DOHH2 (cell line): ENCODE results near the gene UGT2A2.

ENCODE experiments used
- H3F3A ChIP-seq: fragments of 200-600 bp; sonication (generic), shearing (Covaris generic); 2 replicates; pipeline ENCODE4 v1.6.0; 2016; ENCODE audit warnings: antibody characterized with exemption, mild to moderate bottlenecking; ENCODE audit not compliant: control insufficient read depth, insufficient read depth
- H3K27ac ChIP-seq: fragments of 200-600 bp; sonication (generic); 2 replicates; pipeline ENCODE4 v1.5.1; 2014; ENCODE audit warnings: low read depth, mild to moderate bottlenecking, low read length, moderate library complexity
- H3K27me3 ChIP-seq: fragments of 200-600 bp; sonication (generic); 2 replicates; pipeline ENCODE4 v1.6.1; 2014; ENCODE audit warnings: mild to moderate bottlenecking, low read length, mixed read lengths; ENCODE audit not compliant: control insufficient read depth
- H3K36me3 ChIP-seq: fragments of 200-600 bp; sonication (generic); 2 replicates; pipeline ENCODE4 v1.6.1; 2014; ENCODE audit warnings: mild to moderate bottlenecking, low read length, moderate library complexity, mixed read lengths; ENCODE audit not compliant: control insufficient read depth
- H3K4me1 ChIP-seq: fragments of 200-600 bp; sonication (generic); 2 replicates; pipeline ENCODE4 v1.6.1; 2014; ENCODE audit warnings: mild to moderate bottlenecking, low read length, mixed read lengths; ENCODE audit not compliant: control insufficient read depth
- H3K4me2 ChIP-seq: fragments of 200-600 bp; sonication (generic); 2 replicates; pipeline ENCODE4 v1.6.0; 2014; ENCODE audit warnings: mild to moderate bottlenecking, low read length, moderate library complexity
- H3K4me3 ChIP-seq: fragments of 200-600 bp; sonication (generic); 2 replicates; pipeline ENCODE4 v1.5.1; 2014; ENCODE audit warnings: mild to moderate bottlenecking, low read length, mixed read lengths
- H3K79me2 ChIP-seq: fragments of 200-600 bp; sonication (generic); 2 replicates; pipeline ENCODE4 v1.6.1; 2014; ENCODE audit warnings: mild to moderate bottlenecking, low read length, mixed read lengths; ENCODE audit not compliant: control insufficient read depth
- H3K9me2 ChIP-seq: fragments of 200-600 bp; sonication (generic); replicated peaks from 2 replicates; pipeline ENCODE4 v1.6.1; 2014; ENCODE audit warnings: mild to moderate bottlenecking, low read length, mixed read lengths; ENCODE audit not compliant: control insufficient read depth
- H3K9me3 ChIP-seq: fragments of 200-600 bp; sonication (generic); 2 replicates; pipeline ENCODE4 v1.6.1; 2014; ENCODE audit warnings: antibody characterized with exemption, low read length, mixed read lengths; ENCODE audit not compliant: control insufficient read depth, insufficient read depth
- H4K20me1 ChIP-seq: fragments of 200-600 bp; sonication (generic); 2 replicates; pipeline ENCODE4 v1.6.0; 2014; ENCODE audit warnings: low read depth, mild to moderate bottlenecking, antibody characterized with exemption, low read length, moderate library complexity; ENCODE audit not compliant: control insufficient read depth, insufficient read depth
- CTCF ChIP-seq: fragments of 200-600 bp; sonication (generic); IDR thresholded peaks from one replicate; pipeline ENCODE4 v1.5.1; 2014; ENCODE audit warnings: antibody characterized with exemption, mild to moderate bottlenecking, low read depth, low read length; ENCODE audit not compliant: poor library complexity, severe bottlenecking
- EZH2phosphoT487 ChIP-seq: fragments of 200-600 bp; sonication (generic); IDR thresholded peaks from 2 replicates; pipeline ENCODE4 v1.6.1; 2017; ENCODE audit warnings: borderline replicate concordance, mild to moderate bottlenecking, antibody characterized with exemption, low read length, moderate library complexity, mixed read lengths

UGT2A2 gene

GRCh38 chr4:69601065-69601464 is 38.4 kb downstream of the UGT2A2 start:
- H3F3A ChIP-seq: no peaks in the 10 kb centered on the region
- H3K9me3 ChIP-seq: no peaks in the 10 kb centered on the region

DNA sequence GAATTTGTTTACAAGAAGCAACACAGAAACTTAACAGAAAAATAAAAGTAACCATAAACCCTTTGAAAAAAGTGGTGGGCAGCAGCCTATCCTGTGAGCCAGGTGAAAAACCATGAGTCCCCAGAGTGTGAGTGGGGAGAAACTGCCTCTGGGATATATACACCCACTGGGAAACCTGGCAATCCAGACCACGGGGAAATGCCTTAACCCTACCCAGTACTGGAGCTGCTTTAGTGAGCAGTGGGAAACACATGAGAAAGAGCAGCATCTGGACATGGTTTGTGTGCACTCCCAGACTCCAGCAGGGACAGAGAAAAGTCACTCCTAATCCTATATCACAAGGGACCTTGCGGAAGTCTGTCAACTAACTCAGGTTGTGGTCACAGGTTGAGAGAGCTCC is 39.4 kb downstream of the UGT2A2 start:
- no peak overlapping the region for H3K27ac ChIP-seq
- H3K27me3 ChIP-seq: no peaks in the 10 kb centered on the region
- no peak overlapping the region for H3K4me3 ChIP-seq
- no peak overlapping the region for H3K4me2 ChIP-seq
- no peak for TF ChIP-seq EZH2phosphoT487
- TF ChIP-seq CTCF: no peak
- H3F3A ChIP-seq: no peaks in the 10 kb centered on the region
- H3K9me2 ChIP-seq: no peaks in the 10 kb centered on the region
- H3K36me3 ChIP-seq: no peaks in the 10 kb centered on the region
- H3K79me2 ChIP-seq: no peaks in the 10 kb centered on the region
- H3K9me3 ChIP-seq: no peaks in the 10 kb centered on the region
- no peaks in the 10 kb centered on the region for H4K20me1 ChIP-seq
- H3K4me1 ChIP-seq: no peaks in the 10 kb centered on the region

More at GRCh38 chr4:69601065-69601464, 38.4 kb downstream of the UGT2A2 start:
- Histone ChIP-seq H4K20me1 (no peaks in the 10 kb centered on the region), H3K36me3 (no peaks in the 10 kb centered on the region), H3K27me3 (no peaks in the 10 kb centered on the region), H3K4me3 (no peak overlapping the region), H3K9me2 (no peaks in the 10 kb centered on the region), H3K27ac (no peak overlapping the region), H3K4me2 (no peak overlapping the region), H3K4me1 (no peaks in the 10 kb centered on the region), H3K79me2 (no peaks in the 10 kb centered on the region)
- TF ChIP-seq EZH2phosphoT487: no peak
- TF ChIP-seq CTCF: no peak

GRCh38 chr4:69594382-69594781 is 45.1 kb downstream of the UGT2A2 start:
- Histone ChIP-seq H3K4me3 (no peak overlapping the region), H3K27me3 (no peaks in the 10 kb centered on the region), H4K20me1 (no peaks in the 10 kb centered on the region), H3K79me2 (no peaks in the 10 kb centered on the region), H3F3A (no peaks in the 10 kb centered on the region), H3K36me3 (no peaks in the 10 kb centered on the region), H3K9me3 (no peaks in the 10 kb centered on the region), H3K4me1 (no peaks in the 10 kb centered on the region), H3K9me2 (no peaks in the 10 kb centered on the region), H3K4me2 (no peak overlapping the region), H3K27ac (no peak overlapping the region)
- no peak for TF ChIP-seq CTCF
- no peak for TF ChIP-seq EZH2phosphoT487

DNA sequence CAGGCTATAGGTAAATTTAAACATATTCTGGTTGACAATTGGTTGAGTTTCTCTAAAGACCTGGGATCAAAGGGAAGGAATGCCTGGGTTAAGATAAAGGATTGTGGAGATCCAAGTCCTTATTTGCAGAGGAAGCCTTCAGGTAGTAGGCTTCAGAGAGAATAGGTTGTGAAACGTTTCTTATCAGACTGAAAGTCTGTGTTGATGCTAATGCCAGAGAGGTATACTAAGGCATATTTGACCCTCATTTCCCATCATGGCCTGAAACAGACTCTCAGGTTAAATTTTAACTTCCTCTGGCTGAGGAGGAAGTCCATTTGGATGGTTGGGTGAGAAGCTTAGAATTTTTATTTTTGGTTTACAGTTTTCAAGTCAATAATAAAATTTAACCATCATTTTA is 48.1 kb downstream of the UGT2A2 start:
- no peak overlapping the region for H3K4me2 ChIP-seq
- H3K9me2 ChIP-seq: no peaks in the 10 kb centered on the region
- no peaks in the 10 kb centered on the region for H3K36me3 ChIP-seq
- TF ChIP-seq CTCF (no peak), EZH2phosphoT487 (no peak)
- H3K9me3 ChIP-seq: no peaks in the 10 kb centered on the region
- no peaks in the 10 kb centered on the region for H3K27me3 ChIP-seq
- H3F3A ChIP-seq: no peaks in the 10 kb centered on the region
- H4K20me1 ChIP-seq: no peaks in the 10 kb centered on the region
- H3K79me2 ChIP-seq: no peaks in the 10 kb centered on the region
- H3K27ac ChIP-seq: no peak overlapping the region
- H3K4me1 ChIP-seq: no peaks in the 10 kb centered on the region
- H3K4me3 ChIP-seq: no peak overlapping the region
